HepG2 (cell line): ENCODE data around the gene MRPL10. TPM values are rescaled to one million over a fixed set of nuclear protein-coding genes. Genes with fewer than 3 reads are reported as not detected.

Source experiments
- CREB1 ChIP-seq, 2 experiments: fragments of 450-650 bp in 1 of 2; IDR thresholded peaks; 2 replicates each; pipeline ENCODE4 v1.6.1; 2016 to 2017; ENCODE audit warnings: control low read depth in 1 of 2, mild to moderate bottlenecking in 1 of 2, missing compliant biosample characterization in 1 of 2, missing genetic modification characterization in 1 of 2
- NKX3-1 ChIP-seq: sonication (generic); formaldehyde crosslinking; IDR thresholded peaks from 2 replicates; pipeline ENCODE4 v1.5.0; 2020; ENCODE audit warnings: missing genetic modification reagents
- RELA ChIP-seq: sonication (generic); formaldehyde crosslinking; IDR thresholded peaks from 2 replicates; pipeline ENCODE4 v1.4.0; 2020; ENCODE audit warnings: missing genetic modification reagents
- RFXANK ChIP-seq: IDR thresholded peaks from 2 replicates; pipeline ENCODE4 v1.6.1; 2016
- TAF1 ChIP-seq: sonication (generic); formaldehyde crosslinking; IDR thresholded peaks from 2 replicates; pipeline ENCODE4 v1.4.0; 2020; ENCODE audit warnings: missing genetic modification reagents
- ZNF329 ChIP-seq: sonication (generic); formaldehyde crosslinking; IDR thresholded peaks from 2 replicates; pipeline ENCODE4 v1.9.0; 2021; ENCODE audit warnings: low read depth, mild to moderate bottlenecking, missing genetic modification reagents
- ZNF577 ChIP-seq: sonication (generic); formaldehyde crosslinking; IDR thresholded peaks from 2 replicates; pipeline ENCODE4 v1.4.0; 2020; ENCODE audit warnings: mild to moderate bottlenecking, low read depth, missing genetic modification reagents, borderline replicate concordance
- ZNF749 ChIP-seq: sonication (generic); formaldehyde crosslinking; IDR thresholded peaks from 2 replicates; pipeline ENCODE4 v1.8.0; 2022; ENCODE audit warnings: mild to moderate bottlenecking, missing genetic modification reagents, moderate library complexity, borderline replicate concordance
- polyA plus RNA-seq, 8 experiments: library from polyadenylated mRNA; depleted of rRNA in 3 of 8; stranded (reverse) in 7 of 8; unstranded in 1 of 8; fragments of >200 nt; fragmentation: Illumina TruSeq in 4 of 8; extraction: Trizol in 4 of 8; gene quantifications; 2 replicates each; pipeline versions ENCODE4 v1.2.1 to v1.2.3, GENCODE V29; 2011 to 2016; ENCODE audit warnings: low read depth in 4 of 8, missing spikeins in 1 of 8, mixed read lengths in 1 of 8; ENCODE audit not compliant: insufficient read depth in 1 of 8
- total RNA-seq, 5 experiments: library from RNA; depleted of rRNA; stranded (reverse); fragments of >200 nt; fragmentation: Illumina TruSeq; extraction: Trizol; gene quantifications; 2 replicates each; pipeline ENCODE4 v1.2.3, GENCODE V29; 2016; ENCODE audit warnings: low read depth in 1 of 5
- TF ChIP-seq, protein P1 (sequence below): sonication (generic); formaldehyde crosslinking; IDR thresholded peaks from 2 replicates; pipeline ENCODE4 v1.5.1; 2020; ENCODE audit warnings: mild to moderate bottlenecking, missing genetic modification reagents, moderate library complexity
- TF ChIP-seq, protein P2 (sequence below): sonication (generic); formaldehyde crosslinking; conservative IDR thresholded peaks from 2 replicates; pipeline ENCODE4 v1.4.0; 2020; ENCODE audit warnings: missing genetic modification reagents

The MRPL10 gene
- total and polyA plus RNA-seq, 2 of the 13 experiments (the other 11 are each of a cell fraction or from before 2014, with no cell fraction given) = 56.7 to 149 TPM

DNA sequence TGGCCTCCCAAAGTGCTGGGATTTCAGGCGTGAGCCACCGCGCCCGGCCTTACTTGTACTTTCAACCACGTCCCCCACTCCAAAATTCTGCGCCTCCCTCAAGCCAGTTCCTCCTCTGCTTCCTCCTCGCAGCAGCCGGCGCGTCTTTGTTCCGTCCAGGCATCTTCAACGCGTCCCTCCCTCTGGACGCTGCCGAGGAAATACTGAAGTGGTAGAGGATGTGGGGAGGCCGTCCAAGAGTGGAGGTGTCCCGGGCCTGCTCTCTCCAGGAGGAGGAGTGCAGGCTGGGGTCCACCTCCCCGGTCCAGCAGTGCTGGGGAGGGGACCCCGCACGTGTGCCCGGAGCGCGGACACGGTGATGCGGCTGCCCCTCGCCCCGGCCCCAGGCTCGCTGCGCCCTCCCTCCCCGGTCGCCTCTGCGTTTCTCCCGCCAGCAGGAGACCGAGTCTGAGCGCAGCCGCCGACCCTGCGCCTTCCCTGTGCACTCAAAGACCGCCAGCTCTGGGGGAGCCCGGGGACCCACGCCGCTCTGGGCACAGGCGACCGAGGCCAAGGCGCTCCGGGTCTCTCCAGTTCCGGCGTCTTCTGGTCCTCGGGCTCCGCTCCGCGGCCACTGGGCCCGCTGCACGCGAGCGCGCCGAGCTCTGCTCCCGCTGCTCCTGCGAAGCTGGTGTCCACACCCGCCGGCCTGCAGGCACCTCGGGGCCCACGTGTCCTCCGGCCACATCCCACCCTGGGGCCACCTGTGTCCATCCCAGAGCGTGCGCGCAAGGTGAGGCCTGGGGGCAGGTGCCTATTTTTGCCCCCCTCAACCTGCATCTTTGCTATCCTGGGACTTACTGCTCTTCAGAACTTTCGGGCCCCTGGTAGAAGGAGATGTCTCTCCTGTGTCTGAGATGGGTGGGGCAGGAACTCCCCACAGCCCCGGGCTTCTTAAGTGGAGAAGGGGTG lies 41.5 kb downstream of the MRPL10 start (continued):
- no peak for TF ChIP-seq RFXANK (CRISPR knock-in tag)
- TF ChIP-seq, protein P1, sequence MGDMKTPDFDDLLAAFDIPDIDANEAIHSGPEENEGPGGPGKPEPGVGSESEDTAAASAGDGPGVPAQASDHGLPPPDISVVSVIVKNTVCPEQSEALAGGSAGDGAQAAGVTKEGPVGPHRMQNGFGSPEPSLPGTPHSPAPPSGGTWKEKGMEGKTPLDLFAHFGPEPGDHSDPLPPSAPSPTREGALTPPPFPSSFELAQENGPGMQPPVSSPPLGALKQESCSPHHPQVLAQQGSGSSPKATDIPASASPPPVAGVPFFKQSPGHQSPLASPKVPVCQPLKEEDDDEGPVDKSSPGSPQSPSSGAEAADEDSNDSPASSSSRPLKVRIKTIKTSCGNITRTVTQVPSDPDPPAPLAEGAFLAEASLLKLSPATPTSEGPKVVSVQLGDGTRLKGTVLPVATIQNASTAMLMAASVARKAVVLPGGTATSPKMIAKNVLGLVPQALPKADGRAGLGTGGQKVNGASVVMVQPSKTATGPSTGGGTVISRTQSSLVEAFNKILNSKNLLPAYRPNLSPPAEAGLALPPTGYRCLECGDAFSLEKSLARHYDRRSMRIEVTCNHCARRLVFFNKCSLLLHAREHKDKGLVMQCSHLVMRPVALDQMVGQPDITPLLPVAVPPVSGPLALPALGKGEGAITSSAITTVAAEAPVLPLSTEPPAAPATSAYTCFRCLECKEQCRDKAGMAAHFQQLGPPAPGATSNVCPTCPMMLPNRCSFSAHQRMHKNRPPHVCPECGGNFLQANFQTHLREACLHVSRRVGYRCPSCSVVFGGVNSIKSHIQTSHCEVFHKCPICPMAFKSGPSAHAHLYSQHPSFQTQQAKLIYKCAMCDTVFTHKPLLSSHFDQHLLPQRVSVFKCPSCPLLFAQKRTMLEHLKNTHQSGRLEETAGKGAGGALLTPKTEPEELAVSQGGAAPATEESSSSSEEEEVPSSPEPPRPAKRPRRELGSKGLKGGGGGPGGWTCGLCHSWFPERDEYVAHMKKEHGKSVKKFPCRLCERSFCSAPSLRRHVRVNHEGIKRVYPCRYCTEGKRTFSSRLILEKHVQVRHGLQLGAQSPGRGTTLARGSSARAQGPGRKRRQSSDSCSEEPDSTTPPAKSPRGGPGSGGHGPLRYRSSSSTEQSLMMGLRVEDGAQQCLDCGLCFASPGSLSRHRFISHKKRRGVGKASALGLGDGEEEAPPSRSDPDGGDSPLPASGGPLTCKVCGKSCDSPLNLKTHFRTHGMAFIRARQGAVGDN (CRISPR knock-in tag) = peak; percentile 69
- no peak for TF ChIP-seq TAF1
- TF ChIP-seq ZNF329 (CRISPR knock-in tag) = 0 out of 2 replicates have a peak, but pooled peaks have one; percentile 34
- TF ChIP-seq NKX3-1 (CRISPR knock-in tag) = no peak
- TF ChIP-seq CREB1 (IDR thresholded peaks at IDR 0.05) = no peak
- TF ChIP-seq CREB1 (CRISPR knock-in tag; IDR thresholded peaks at IDR 0.05) = no peak
- TF ChIP-seq ZNF577 (CRISPR knock-in tag) = no peak
- TF ChIP-seq RELA = no peak
- no peak for TF ChIP-seq ZNF749 (CRISPR knock-in tag)
- TF ChIP-seq, protein P2, sequence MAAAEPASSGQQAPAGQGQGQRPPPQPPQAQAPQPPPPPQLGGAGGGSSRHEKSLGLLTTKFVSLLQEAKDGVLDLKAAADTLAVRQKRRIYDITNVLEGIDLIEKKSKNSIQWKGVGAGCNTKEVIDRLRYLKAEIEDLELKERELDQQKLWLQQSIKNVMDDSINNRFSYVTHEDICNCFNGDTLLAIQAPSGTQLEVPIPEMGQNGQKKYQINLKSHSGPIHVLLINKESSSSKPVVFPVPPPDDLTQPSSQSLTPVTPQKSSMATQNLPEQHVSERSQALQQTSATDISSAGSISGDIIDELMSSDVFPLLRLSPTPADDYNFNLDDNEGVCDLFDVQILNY = peak; percentile 44; the same call in 1 of the 2 replicates
